Testis (tissue), 3 donors: ENCODE measurements around the gene B3GNT3. TPM values are rescaled to one million over a fixed set of nuclear protein-coding genes. Genes with fewer than 3 reads are reported as not detected.

Source experiments
- DNase-seq: peaks from one replicate; pipeline ENCODE4 v3.0.0-alpha.2; 2019
- H3K27ac ChIP-seq, 2 donors: fragments of 200-600 bp; sonication (generic); one replicate each; pipeline ENCODE4 v1.5.1; 2019
- H3K27me3 ChIP-seq: fragments of 200-600 bp; sonication (generic); one replicate; pipeline ENCODE4 v1.5.1; 2019
- H3K36me3 ChIP-seq: fragments of 200-600 bp; sonication (generic); one replicate; pipeline ENCODE4 v1.5.1; 2017; ENCODE audit warnings: low read depth; ENCODE audit errors: missing control alignments
- H3K4me1 ChIP-seq: fragments of 200-600 bp; sonication (generic); one replicate; pipeline ENCODE4 v1.5.1; 2019
- H3K4me3 ChIP-seq, 2 donors: fragments of 200-600 bp; sonication (generic); one replicate each; pipeline ENCODE4 v1.5.1; 2017 to 2019
- H3K9me3 ChIP-seq: fragments of 200-600 bp; sonication (generic); one replicate; pipeline ENCODE4 v1.5.1; 2017
- POLR2A ChIP-seq: fragments of 450-650 bp; IDR thresholded peaks from one replicate; pipeline ENCODE4 v1.6.1; 2017; ENCODE audit warnings: antibody characterized with exemption, mild to moderate bottlenecking, moderate library complexity
- WGBS, 2 donors: methylation state at CpG; one replicate each; pipeline ENCODE4 v1.1.5; 2018; 5-methylcytosine and 5-hydroxymethylcytosine counted together
- intact Hi-C: fragments of 100-400 bp; cut with DNase I; formaldehyde crosslinking; loops from one replicate; pipeline ENCODE4 v1.15.1; 2023; ENCODE audit warnings: low total_unique reads
- polyA plus RNA-seq: library from polyadenylated mRNA; stranded (reverse); fragments of 350-450 nt; fragmentation: Illumina TruSeq; extraction: RNeasy Lipid Tissue Mini Kit (QIAGEN cat#74804); gene quantifications from one replicate; pipeline ENCODE4 v1.2.3, GENCODE V29; 2014; ENCODE audit warnings: low read depth, low replicate concordance; ENCODE audit not compliant: insufficient read depth
- total RNA-seq, 2 donors: library from RNA; depleted of rRNA; stranded (reverse); fragments of >200 nt; gene quantifications; one replicate each; pipeline ENCODE4 v1.2.3, GENCODE V29; 2016
- TF ChIP-seq, protein P1 (sequence below), 3 experiments: fragments of 450-650 bp in 2 of 3; fragments of 200-600 bp in 1 of 3; sonication (generic) in 1 of 3; IDR thresholded peaks; one replicate each; pipeline ENCODE4 v1.5.1; 2016 to 2019; ENCODE audit warnings: antibody characterized with exemption in 3 of 3, mild to moderate bottlenecking in 2 of 3, moderate library complexity in 1 of 3

Gene B3GNT3
- total and polyA plus RNA-seq, 3 donors from 2014 or later: 0.19 to 0.71 (median 0.63) TPM

DNA sequence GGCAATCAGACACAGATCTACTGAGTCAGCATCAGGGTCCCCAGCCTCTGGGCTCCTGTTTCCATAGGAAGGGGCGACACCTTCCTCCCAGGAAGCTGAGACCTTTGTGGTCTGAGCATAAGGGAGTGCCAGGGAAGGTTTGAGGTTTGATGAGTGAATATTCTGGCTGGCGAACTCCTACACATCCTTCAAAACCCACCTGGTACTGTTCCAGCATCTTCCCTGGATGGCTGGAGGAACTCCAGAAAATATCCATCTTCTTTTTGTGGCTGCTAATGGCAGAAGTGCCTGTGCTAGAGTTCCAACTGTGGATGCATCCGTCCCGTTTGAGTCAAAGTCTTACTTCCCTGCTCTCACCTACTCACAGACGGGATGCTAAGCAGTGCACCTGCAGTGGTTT is 17.2 kb downstream of the B3GNT3 start:
- H3K4me1 ChIP-seq: no peaks in the 10 kb centered on the region
- intact Hi-C loops: no loop called here
- DNase-seq: no peak
- H3K36me3 ChIP-seq: no peaks in the 10 kb centered on the region
- H3K4me3 ChIP-seq: no peak overlapping the region
- H3K27ac ChIP-seq: no peak overlapping the region
- no peaks in the 10 kb centered on the region for H3K9me3 ChIP-seq
- no peaks in the 10 kb centered on the region for H3K27me3 ChIP-seq
- TF ChIP-seq, protein P1, sequence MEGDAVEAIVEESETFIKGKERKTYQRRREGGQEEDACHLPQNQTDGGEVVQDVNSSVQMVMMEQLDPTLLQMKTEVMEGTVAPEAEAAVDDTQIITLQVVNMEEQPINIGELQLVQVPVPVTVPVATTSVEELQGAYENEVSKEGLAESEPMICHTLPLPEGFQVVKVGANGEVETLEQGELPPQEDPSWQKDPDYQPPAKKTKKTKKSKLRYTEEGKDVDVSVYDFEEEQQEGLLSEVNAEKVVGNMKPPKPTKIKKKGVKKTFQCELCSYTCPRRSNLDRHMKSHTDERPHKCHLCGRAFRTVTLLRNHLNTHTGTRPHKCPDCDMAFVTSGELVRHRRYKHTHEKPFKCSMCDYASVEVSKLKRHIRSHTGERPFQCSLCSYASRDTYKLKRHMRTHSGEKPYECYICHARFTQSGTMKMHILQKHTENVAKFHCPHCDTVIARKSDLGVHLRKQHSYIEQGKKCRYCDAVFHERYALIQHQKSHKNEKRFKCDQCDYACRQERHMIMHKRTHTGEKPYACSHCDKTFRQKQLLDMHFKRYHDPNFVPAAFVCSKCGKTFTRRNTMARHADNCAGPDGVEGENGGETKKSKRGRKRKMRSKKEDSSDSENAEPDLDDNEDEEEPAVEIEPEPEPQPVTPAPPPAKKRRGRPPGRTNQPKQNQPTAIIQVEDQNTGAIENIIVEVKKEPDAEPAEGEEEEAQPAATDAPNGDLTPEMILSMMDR (IDR thresholded peaks at IDR 0.05): no peak
- no peak for TF ChIP-seq POLR2A
- WGBS, 2 donors: 81 to 82% methylated on average over 4 to 5 of the region's 5 CpGs

DNA sequence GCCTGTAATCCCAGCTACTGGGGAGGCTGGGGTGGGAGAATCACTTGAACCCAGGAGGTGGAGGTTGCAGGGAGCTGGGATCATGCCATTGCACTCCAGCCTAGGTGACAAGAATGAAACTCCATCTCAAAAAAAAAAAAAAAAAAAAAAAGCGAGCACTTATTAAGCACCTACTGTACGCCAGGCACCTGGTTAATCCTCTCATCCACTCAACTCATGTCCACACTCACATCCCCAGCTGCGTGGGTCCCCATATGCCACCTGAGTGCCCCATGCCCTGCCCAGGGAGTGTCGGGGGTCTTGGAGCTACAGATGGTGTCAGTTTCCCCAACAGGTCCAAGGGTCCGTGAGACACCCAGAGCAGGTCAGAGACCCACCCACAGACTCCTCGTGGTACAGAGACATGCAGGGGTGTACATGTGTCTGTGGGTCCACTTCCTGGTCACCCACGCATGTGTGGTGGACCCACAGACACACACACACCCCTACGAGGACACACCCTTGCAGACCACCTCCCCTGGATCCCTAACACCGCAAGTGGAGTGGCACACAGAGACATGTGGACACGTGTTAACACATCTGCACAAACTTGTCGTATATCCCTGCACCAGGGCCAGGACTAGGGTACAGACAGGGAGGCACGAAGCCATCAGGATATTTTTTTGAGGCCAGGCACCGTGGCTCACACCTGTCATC is 22.9 kb downstream of the B3GNT3 start:
- no peak overlapping the region for H3K27ac ChIP-seq
- DNase-seq: no peak
- no peak for TF ChIP-seq POLR2A
- TF ChIP-seq, protein P1 (IDR thresholded peaks at IDR 0.05): no peak
- intact Hi-C loops: no loop called here
- H3K4me1 ChIP-seq: no peaks in the 10 kb centered on the region
- H3K27me3 ChIP-seq: no peaks in the 10 kb centered on the region
- no peaks in the 10 kb centered on the region for H3K36me3 ChIP-seq
- whole genome bisulfite sequencing, 2 donors: 85 to 88% methylated on average over 11 to 13 of the region's 13 CpGs
- H3K4me3 ChIP-seq: no peak overlapping the region
- no peaks in the 10 kb centered on the region for H3K9me3 ChIP-seq

DNA sequence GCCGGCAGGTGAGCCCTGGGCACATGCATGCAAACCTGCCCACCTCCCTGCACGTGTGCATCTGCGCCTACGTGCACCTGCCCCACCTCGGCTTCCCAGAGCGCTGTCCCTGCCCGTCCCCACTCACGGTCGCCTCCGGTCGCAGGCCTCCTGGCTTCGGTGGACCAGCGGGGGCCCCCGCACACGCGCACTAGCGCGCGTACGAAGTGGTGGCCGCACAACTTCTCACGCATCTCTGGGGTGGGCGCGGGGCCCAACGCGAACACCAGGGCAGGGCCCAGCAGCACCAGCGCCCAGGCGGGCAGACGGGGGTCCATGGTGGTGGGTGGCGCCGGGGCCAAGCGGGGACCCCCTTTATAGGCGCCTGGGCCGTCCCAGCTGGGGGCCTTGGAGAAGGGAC is 26.3 kb downstream of the B3GNT3 start, which contains the start of gene INSL3:
Gene INSL3 (minus strand): TSS at position 330 of the 400 bp plus-strand sequence. CDS start 13 bp downstream, at position 317.
- 79% methylated on average over 34 of the region's 34 CpGs; no CpG with 5 or more reads in 1 of the 2 donors for WGBS, 2 donors
- no peak within 1 kb of the TSS for H3K27ac ChIP-seq
- no peaks in the 10 kb centered on the region for H3K36me3 ChIP-seq
- DNase-seq: no peak
- no peaks in the 10 kb centered on the region for H3K9me3 ChIP-seq
- H3K4me1 ChIP-seq: peaks cover 16% of the 10 kb centered on the region
- no peaks in the 10 kb centered on the region for H3K27me3 ChIP-seq
- no peak within 1 kb of the TSS for H3K4me3 ChIP-seq
- TF ChIP-seq POLR2A: no peak
- TF ChIP-seq, protein P1 (IDR thresholded peaks at IDR 0.05): no peak
- intact Hi-C loops: no loop called here

DNA sequence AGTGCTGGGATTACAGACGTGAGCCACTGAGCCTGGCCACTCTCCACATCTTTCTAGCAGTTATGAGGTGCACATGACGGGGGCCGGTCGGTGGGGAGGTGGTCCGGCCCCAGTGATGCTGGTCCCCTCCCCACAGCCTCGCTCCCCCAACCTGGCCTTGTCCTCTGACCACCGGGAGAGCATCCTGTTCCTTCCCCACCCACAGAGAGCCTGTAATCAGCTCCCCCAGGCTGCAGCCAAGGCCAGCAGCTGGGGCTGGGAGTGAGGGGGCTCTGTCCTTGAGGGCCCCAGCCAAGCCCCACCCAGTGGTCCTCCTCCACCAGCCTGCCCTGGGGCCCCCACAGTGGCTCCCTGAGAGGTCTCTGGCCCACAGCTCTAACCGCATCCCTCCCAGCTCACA is 29.4 kb downstream of the B3GNT3 start:
- peaks cover 16% of the 10 kb centered on the region for H3K4me1 ChIP-seq
- H3K36me3 ChIP-seq: no peaks in the 10 kb centered on the region
- H3K4me3 ChIP-seq: no peak overlapping the region
- peak overlapping the region; percentile 63 to 73 for H3K27ac ChIP-seq
- 11 to 45% methylated on average over 6 to 7 of the region's 8 CpGs for WGBS, 2 donors
- H3K9me3 ChIP-seq: no peaks in the 10 kb centered on the region
- intact Hi-C loops: no loop called here
- peak; percentile 62 for DNase-seq
- no peaks in the 10 kb centered on the region for H3K27me3 ChIP-seq
- TF ChIP-seq, protein P1 (IDR thresholded peaks at IDR 0.05): no peak
- no peak for TF ChIP-seq POLR2A
